Tibial nerve (tissue), 4 donors: Measurements from ENCODE around the gene PPP1R2. TPM values are rescaled to one million over a fixed set of nuclear protein-coding genes. Genes with fewer than 3 reads are reported as not detected.
A peak's percentile ranks its signal among the peaks of the same experiment; 100 is the strongest.

ENCODE experiments used
- DNase-seq, 2 donors: peaks; one replicate each; pipeline ENCODE4 v3.0.0-alpha.2; 2019; ENCODE audit warnings: low spot score in 2 of 2
- H3K27ac ChIP-seq, 4 donors: fragments of 200-600 bp; sonication (generic) in 3 of 4; one replicate each; pipeline ENCODE4 v1.5.1; 2017 to 2019; ENCODE audit warnings: mild to moderate bottlenecking in 1 of 4
- H3K27me3 ChIP-seq, 2 donors: fragments of 200-600 bp; sonication (generic) in 1 of 2; one replicate each; pipeline versions ENCODE4 v1.5.1 to v1.6.0; 2017 to 2019
- H3K36me3 ChIP-seq, 3 donors: fragments of 200-600 bp; sonication (generic); one replicate each; pipeline ENCODE4 v1.5.1; 2018 to 2019
- H3K4me1 ChIP-seq, 4 donors: fragments of 200-600 bp; sonication (generic) in 3 of 4; one replicate each; pipeline ENCODE4 v1.5.1; 2017 to 2019
- H3K4me3 ChIP-seq, 4 donors: fragments of 200-600 bp; sonication (generic) in 3 of 4; one replicate each; pipeline ENCODE4 v1.5.1; 2017 to 2019; ENCODE audit warnings: mild to moderate bottlenecking in 1 of 4, moderate library complexity in 1 of 4
- H3K9me3 ChIP-seq, 4 donors: fragments of 200-600 bp; sonication (generic) in 3 of 4; one replicate each; pipeline ENCODE4 v1.5.1; 2017 to 2019
- CTCF ChIP-seq, 5 experiments: fragments of 200-600 bp in 3 of 5; fragments of 450-650 bp in 2 of 5; sonication (generic) in 3 of 5; IDR thresholded peaks; one replicate each; pipeline ENCODE4 v1.5.1; 2016 to 2019; ENCODE audit warnings: antibody characterized with exemption in 5 of 5, mild to moderate bottlenecking in 3 of 5, moderate library complexity in 2 of 5
- EP300 ChIP-seq, 2 donors: sonication (generic); formaldehyde crosslinking; IDR thresholded peaks; one replicate each; pipeline ENCODE4 v1.6.1; 2017; ENCODE audit warnings: antibody characterized with exemption in 2 of 2, mild to moderate bottlenecking in 1 of 2
- POLR2A ChIP-seq, 2 donors: fragments of 450-650 bp; IDR thresholded peaks; one replicate each; pipeline ENCODE4 v1.6.1; 2017; ENCODE audit warnings: antibody characterized with exemption in 2 of 2, mild to moderate bottlenecking in 2 of 2, moderate library complexity in 2 of 2
- WGBS, 2 donors: methylation state at CpG; one replicate each; pipeline ENCODE4 v1.1.5; 2018; 5-methylcytosine and 5-hydroxymethylcytosine counted together
- total RNA-seq, 4 donors: library from RNA; depleted of rRNA; stranded (reverse); fragments of >200 nt; gene quantifications; one replicate each; pipeline ENCODE4 v1.1.0, GENCODE V29; 2016

PPP1R2 gene
- total RNA-seq, 4 donors from 2014 or later, result 66.6 to 98.1 (median 87.4) TPM

- Histone ChIP-seq H3K4me1 (peaks cover 0 to 27% (median 9%) of the 10 kb centered on the region in 4 donors), H3K4me3 (no peak overlapping the region), H3K27me3 (no peaks in the 10 kb centered on the region), H3K27ac (peak overlapping the region in 1 of 4 donors; percentile 66), H3K9me3 (no peaks in the 10 kb centered on the region), H3K36me3 (no peaks in the 10 kb centered on the region)
- peak in 1 of 2 donors; percentile 41 for DNase-seq
- TF ChIP-seq EP300 (IDR thresholded peaks at IDR 0.05) (no peak), CTCF (IDR thresholded peaks at IDR 0.05) (no peak), POLR2A (IDR thresholded peaks at IDR 0.05) (no peak)
- WGBS, 2 donors, result 56% methylated on average over 7 of the region's 7 CpGs
Measured at GRCh38 chr3:195551381-195551978, 8.4 kb upstream of the PPP1R2 start.

GRCh38 chr3:195550723-195551122 lies 7.6 kb upstream of the PPP1R2 start:
- H3K27me3 ChIP-seq, result no peaks in the 10 kb centered on the region
- WGBS, 2 donors, result 53 to 57% methylated on average over 4 of the region's 4 CpGs
- H3K36me3 ChIP-seq, result no peaks in the 10 kb centered on the region
- no peak overlapping the region for H3K4me3 ChIP-seq
- TF ChIP-seq CTCF (IDR thresholded peaks at IDR 0.05) (no peak), POLR2A (IDR thresholded peaks at IDR 0.05) (no peak)
- peaks cover 0 to 34% (median 14%) of the 10 kb centered on the region in 4 donors for H3K4me1 ChIP-seq
- peak overlapping the region in 1 of 4 donors; percentile 66 for H3K27ac ChIP-seq
- DNase-seq, result no peak
- H3K9me3 ChIP-seq, result no peaks in the 10 kb centered on the region

DNA sequence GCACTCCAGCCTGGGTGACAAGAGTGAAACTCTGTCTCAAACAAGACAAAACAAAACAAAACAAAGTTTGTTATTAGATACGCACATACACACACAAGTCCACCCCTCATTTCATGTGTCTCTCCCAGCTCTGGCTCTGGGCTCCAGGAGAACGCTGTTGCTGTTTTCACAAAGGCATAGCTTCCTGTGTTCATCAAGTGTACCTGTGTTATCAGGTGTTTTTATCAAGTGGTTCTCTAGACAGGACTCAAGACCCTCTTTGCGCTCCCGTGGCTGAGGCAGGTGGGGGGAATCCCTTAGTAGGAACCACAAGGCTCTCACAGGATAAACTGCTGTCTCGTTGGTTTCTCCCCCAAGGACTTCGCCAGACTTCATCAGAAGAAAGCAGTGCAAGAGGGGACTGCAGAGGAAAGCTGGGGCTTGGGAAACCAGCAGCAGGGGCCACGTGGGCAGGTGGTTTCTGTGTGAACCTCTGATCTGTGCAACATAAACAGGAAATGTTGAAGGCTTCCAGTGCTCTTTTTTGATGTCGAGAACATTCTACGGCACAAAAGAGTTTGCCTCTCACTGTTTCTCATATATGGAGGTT lies 6.9 kb upstream of the PPP1R2 start:
- H3K27ac ChIP-seq, result peak overlapping the region in 1 of 4 donors; percentile 66
- peak overlapping the region in 1 of 4 donors; percentile 23 for H3K4me3 ChIP-seq
- DNase-seq, result no peak
- WGBS, 2 donors, result 65 to 73% methylated on average over 9 of the region's 9 CpGs
- H3K27me3 ChIP-seq, result no peaks in the 10 kb centered on the region
- H3K9me3 ChIP-seq, result no peaks in the 10 kb centered on the region
- no peak for TF ChIP-seq EP300 (IDR thresholded peaks at IDR 0.05)
- no peak for TF ChIP-seq CTCF (IDR thresholded peaks at IDR 0.05)
- TF ChIP-seq POLR2A (IDR thresholded peaks at IDR 0.05), result no peak
- peaks cover 0 to 35% (median 17%) of the 10 kb centered on the region in 4 donors for H3K4me1 ChIP-seq
- no peaks in the 10 kb centered on the region for H3K36me3 ChIP-seq

- H3K36me3 ChIP-seq, result no peaks in the 10 kb centered on the region
- no peak for DNase-seq
- peak overlapping the region in 1 of 4 donors; percentile 66 for H3K27ac ChIP-seq
- no peaks in the 10 kb centered on the region for H3K27me3 ChIP-seq
- H3K4me1 ChIP-seq, result peaks cover 0 to 45% (median 17%) of the 10 kb centered on the region in 4 donors
- no peak overlapping the region for H3K4me3 ChIP-seq
- TF ChIP-seq POLR2A (IDR thresholded peaks at IDR 0.05) (no peak), EP300 (IDR thresholded peaks at IDR 0.05) (no peak), CTCF (IDR thresholded peaks at IDR 0.05) (no peak)
- WGBS, 2 donors, result 59 to 62% methylated on average over 2 of the region's 2 CpGs
- no peaks in the 10 kb centered on the region for H3K9me3 ChIP-seq
Measured at GRCh38 chr3:195548987-195549386, 5.9 kb upstream of the PPP1R2 start.

DNA sequence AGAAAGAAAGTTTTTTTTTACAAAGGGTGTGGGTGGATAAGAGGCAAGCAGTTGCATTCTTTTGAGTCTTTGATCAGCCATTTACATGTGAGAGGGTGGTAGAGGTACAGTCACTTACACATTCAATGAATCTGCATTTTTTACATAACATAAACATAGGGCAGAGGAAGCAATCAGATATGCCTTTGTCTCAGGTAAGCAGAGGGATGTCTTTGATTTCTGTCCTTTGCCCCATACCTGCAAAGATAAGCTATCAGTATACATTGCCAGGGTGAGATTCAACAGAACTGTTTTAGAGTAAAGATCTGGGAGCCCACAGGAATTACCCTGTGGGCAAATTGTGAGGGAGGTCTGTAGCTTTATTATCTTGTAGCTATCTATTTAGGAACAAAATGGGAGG lies 5.4 kb upstream of the PPP1R2 start:
- Histone ChIP-seq H3K27ac (no peak overlapping the region), H3K4me3 (no peak overlapping the region), H3K4me1 (peaks cover 0 to 49% (median 17%) of the 10 kb centered on the region in 4 donors), H3K27me3 (no peaks in the 10 kb centered on the region), H3K9me3 (no peaks in the 10 kb centered on the region), H3K36me3 (no peaks in the 10 kb centered on the region)
- DNase-seq, result no peak
- no peak for TF ChIP-seq POLR2A (IDR thresholded peaks at IDR 0.05)
- TF ChIP-seq CTCF (IDR thresholded peaks at IDR 0.05), result no peak
